Neural progenitor cell (in vitro differentiated cells): Measurements from ENCODE around the gene AZIN2.

ENCODE experiments used
- CTCF ChIP-seq: fragments of 200-600 bp; sonication (generic); IDR thresholded peaks from 2 replicates; pipeline ENCODE4 v1.5.1; 2017; ENCODE audit warnings: antibody characterized with exemption, mild to moderate bottlenecking
- EZH2 ChIP-seq: fragments of 200-600 bp; sonication (generic); IDR thresholded peaks from 2 replicates; pipeline ENCODE4 v1.6.1; 2017; ENCODE audit warnings: antibody characterized with exemption, mild to moderate bottlenecking, moderate library complexity

- no peak for TF ChIP-seq CTCF
- no peak for TF ChIP-seq EZH2
Measured at GRCh38 chr1:33050221-33051076, 30.5 kb upstream of the AZIN2 start.
